Dendritic cell treated with granulocyte-macrophage colony-stimulating factor and Interleukin-4, amounts not matched to agents 40 ng/mL and 50 ng/mL, for 4 days (primary cell): ENCODE measurements around the gene CANX.

ENCODE experiments used
- H3K27ac Mint-ChIP-seq: one replicate; pipeline ENCODE4 v1.8.0; 2022; ENCODE audit warnings: mild to moderate bottlenecking, mixed read lengths
- H3K27me3 Mint-ChIP-seq: one replicate; pipeline ENCODE4 v1.8.0; 2022; ENCODE audit warnings: mild to moderate bottlenecking, mixed read lengths
- H3K36me3 Mint-ChIP-seq: one replicate; pipeline ENCODE4 v1.8.0; 2022; ENCODE audit warnings: low read depth, mixed read lengths
- H3K4me1 Mint-ChIP-seq: one replicate; pipeline ENCODE4 v1.8.0; 2022; ENCODE audit warnings: low read depth, mixed read lengths
- H3K4me3 Mint-ChIP-seq: one replicate; pipeline ENCODE4 v1.8.0; 2022; ENCODE audit warnings: mild to moderate bottlenecking, moderate library complexity, mixed read lengths
- H3K9me3 Mint-ChIP-seq: one replicate; pipeline ENCODE4 v1.8.0; 2022; ENCODE audit warnings: mixed read lengths
- intact Hi-C: fragments of 100-400 bp; cut with micrococcal nuclease; formaldehyde crosslinking; loops from one replicate; pipeline ENCODE4 v1.15.0; 2022

Gene CANX

DNA sequence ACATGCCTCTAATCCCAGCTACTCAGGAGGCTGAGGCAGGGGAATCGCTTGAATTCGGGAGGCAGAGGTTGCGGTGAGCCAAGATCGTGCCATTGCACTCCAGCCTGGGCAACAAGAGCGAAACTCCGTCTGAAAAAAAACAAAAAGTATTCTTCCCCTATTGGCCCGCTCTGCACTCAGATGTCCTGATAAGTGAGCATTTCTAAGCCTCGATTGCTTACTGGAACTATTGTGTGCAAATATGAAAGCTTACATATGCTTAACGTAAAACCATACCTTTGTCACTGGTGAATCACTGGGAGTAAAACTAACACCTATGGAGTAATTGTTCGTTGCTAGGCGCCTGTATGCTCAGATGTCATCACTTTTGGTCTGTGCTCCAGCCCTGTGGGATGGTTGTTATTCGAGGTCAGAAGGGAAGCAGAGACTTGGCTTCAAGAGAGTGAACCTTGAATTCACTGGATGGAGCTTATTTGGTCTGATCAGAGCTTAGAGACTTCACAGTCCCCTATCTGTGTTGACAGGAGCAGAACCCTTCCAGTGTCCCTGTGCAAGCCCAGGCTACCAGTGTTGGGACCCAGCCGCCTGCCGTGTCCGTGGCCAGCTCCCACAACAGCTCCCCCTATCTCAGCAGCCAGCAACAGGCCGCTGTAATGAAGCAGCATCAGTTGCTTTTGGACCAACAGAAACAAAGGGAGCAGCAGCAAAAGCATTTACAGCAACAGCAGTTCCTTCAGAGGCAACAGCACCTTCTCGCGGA lies 69.7 kb downstream of the CANX start:
- Mint-ChIP-seq H3K36me3 (peaks cover 79% of the 10 kb centered on the region), H3K4me1 (peaks cover 99% of the 10 kb centered on the region), H3K27me3 (no peaks in the 10 kb centered on the region), H3K27ac (peak overlapping the region; percentile 45), H3K4me3 (no peak overlapping the region), H3K9me3 (no peaks in the 10 kb centered on the region)
- intact Hi-C loops = no loop called here

DNA sequence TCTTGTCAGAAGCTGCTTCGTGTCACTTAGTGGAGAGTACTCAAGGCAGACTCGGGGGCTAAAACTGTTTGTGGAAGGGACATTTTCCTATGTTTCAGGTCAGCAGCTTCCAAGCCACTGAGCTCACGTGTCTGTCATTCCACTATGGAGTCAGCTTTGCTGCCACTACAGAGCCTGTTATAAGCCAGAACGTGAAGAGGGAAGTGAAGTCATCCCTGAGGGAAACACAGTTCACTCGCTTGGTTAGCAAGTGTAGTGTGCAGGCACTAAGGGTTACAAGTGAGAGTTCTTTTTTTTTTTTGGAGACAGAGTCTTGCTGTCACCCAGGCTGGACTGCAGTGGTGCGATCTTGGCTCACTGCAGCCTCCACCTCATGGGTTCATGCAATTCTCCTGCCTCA lies 70.5 kb downstream of the CANX start:
- intact Hi-C loops = no loop called here
- H3K36me3 Mint-ChIP-seq = peaks cover 87% of the 10 kb centered on the region

DNA sequence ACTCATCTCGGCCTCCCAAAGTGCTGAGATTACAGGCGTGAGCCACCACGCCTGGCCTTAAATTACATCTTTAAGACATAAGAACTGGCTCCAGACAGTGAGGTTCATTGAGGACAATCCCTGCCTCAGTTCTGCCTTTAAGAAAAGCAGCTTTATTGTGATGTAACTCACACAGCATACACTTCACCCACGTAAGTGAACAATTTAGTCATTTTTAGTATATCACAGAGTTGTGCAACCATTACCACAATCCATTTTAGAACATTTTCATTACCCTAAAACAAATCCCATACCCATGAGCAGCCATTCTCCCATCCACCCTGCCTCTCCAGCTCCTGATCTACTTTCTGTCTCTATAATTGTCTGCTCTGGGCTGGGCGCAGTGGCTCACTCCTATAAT lies 71.0 kb downstream of the CANX start:
- H3K4me3 Mint-ChIP-seq = no peak overlapping the region
- no peaks in the 10 kb centered on the region for H3K9me3 Mint-ChIP-seq
- intact Hi-C loops = no loop called here
- peak overlapping the region; percentile 45 for H3K27ac Mint-ChIP-seq
- peaks cover 99% of the 10 kb centered on the region for H3K4me1 Mint-ChIP-seq
- H3K27me3 Mint-ChIP-seq = no peaks in the 10 kb centered on the region
- H3K36me3 Mint-ChIP-seq = peaks cover 92% of the 10 kb centered on the region

More for the DNA sequence above, 70.5 kb downstream of the CANX start:
- peak overlapping the region; percentile 45 for H3K27ac Mint-ChIP-seq
- H3K4me3 Mint-ChIP-seq = no peak overlapping the region
- no peaks in the 10 kb centered on the region for H3K9me3 Mint-ChIP-seq
- no peaks in the 10 kb centered on the region for H3K27me3 Mint-ChIP-seq
- H3K4me1 Mint-ChIP-seq = peaks cover 99% of the 10 kb centered on the region

DNA sequence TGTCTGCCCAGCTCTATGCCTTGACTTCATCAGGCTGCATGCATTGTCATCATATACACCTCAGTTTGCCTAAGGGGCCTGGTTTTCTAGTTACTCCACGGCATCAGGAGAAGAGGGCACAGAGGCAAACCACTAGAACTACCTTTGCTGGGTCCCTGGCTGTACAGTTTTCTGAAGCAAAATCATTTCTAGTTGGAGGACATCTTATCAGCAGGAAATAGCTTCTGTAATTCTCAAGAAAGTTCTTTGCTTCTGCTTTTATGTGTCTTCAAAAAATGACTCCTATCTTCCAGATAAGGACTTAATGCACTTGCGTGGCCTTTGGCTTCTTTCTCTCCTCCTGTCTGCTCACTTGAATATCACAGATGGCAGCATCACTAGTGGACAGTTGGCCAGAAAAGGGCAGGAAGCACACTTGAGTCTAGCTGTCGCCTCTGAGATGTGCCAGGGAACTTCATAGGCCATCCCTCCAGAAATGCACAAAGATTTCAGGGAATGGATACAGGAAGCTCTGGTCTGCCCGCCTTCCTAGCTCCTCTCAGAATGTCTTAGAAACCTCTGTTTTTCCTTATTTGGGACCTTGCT lies 72.6 kb downstream of the CANX start:
- H3K4me1 Mint-ChIP-seq = peaks cover 99% of the 10 kb centered on the region
- intact Hi-C loops = no loop called here
- peaks cover 89% of the 10 kb centered on the region for H3K36me3 Mint-ChIP-seq
- no peaks in the 10 kb centered on the region for H3K27me3 Mint-ChIP-seq
- H3K27ac Mint-ChIP-seq = peak overlapping the region; percentile 55
- H3K9me3 Mint-ChIP-seq = no peaks in the 10 kb centered on the region
- no peak overlapping the region for H3K4me3 Mint-ChIP-seq

DNA sequence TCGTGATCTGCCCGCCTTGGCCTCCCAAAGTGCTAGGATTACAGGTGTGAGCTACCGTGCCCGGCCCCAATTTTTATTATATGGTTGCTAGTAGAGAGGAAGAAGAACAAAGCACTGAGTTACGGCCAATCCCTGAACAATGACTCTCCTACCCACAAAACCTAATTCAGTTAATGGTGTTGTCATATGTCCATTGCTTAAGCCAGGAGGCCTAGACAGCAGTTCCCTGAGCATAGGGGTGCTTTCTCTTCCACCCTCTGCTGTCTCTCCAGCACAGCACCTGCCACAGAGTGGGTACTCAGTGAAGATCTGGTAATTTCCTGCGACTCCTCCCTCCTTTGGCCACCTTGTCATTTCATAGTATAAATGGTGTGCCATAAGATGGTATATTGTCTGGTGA lies 73.6 kb downstream of the CANX start:
- Mint-ChIP-seq H3K27me3 (no peaks in the 10 kb centered on the region), H3K27ac (peak overlapping the region; percentile 55), H3K9me3 (no peaks in the 10 kb centered on the region), H3K4me1 (peaks cover 98% of the 10 kb centered on the region), H3K4me3 (no peak overlapping the region), H3K36me3 (peaks cover 83% of the 10 kb centered on the region)
- intact Hi-C loops = no loop called here

DNA sequence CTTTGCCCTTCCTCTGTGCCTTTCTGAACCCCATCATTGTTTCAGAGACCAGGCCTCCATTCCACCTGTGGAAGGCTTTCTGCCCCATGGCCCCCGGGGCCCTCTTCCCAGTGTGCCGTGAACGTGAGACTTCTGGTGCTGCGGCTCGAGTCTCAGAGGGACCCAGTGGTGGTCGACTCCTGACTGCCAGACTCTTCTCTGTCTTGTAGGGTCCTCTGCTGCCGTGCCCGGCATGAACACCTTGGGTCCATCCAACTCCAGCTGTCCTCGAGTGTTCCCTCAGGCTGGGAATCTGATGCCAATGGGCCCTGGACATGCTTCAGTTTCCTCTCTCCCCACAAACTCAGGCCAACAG lies 74.9 kb downstream of the CANX start:
- H3K27ac Mint-ChIP-seq = peak overlapping the region; percentile 55
- no peaks in the 10 kb centered on the region for H3K27me3 Mint-ChIP-seq
- H3K9me3 Mint-ChIP-seq = no peaks in the 10 kb centered on the region
- H3K4me1 Mint-ChIP-seq = peaks cover 99% of the 10 kb centered on the region
- no peak overlapping the region for H3K4me3 Mint-ChIP-seq
- intact Hi-C loops = no loop called here
- H3K36me3 Mint-ChIP-seq = peaks cover 80% of the 10 kb centered on the region

DNA sequence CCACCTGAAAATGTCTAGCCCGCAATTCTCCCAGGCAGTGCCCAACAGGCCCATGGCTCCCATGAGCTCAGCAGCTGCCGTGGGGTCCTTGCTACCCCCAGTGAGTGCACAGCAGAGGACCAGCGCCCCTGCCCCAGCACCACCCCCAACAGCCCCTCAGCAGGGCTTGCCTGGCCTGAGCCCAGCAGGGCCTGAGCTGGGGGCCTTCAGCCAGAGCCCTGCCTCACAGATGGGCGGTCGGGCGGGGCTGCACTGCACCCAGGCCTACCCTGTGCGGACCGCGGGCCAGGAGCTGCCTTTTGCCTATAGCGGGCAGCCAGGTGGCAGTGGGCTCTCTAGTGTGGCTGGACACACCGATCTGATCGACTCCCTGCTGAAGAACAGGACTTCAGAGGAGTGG lies 75.7 kb downstream of the CANX start:
- Mint-ChIP-seq H3K9me3 (no peaks in the 10 kb centered on the region), H3K36me3 (peaks cover 77% of the 10 kb centered on the region), H3K27me3 (no peaks in the 10 kb centered on the region), H3K27ac (no peak overlapping the region), H3K4me1 (peaks cover 99% of the 10 kb centered on the region), H3K4me3 (no peak overlapping the region)
- intact Hi-C loops = no loop called here

DNA sequence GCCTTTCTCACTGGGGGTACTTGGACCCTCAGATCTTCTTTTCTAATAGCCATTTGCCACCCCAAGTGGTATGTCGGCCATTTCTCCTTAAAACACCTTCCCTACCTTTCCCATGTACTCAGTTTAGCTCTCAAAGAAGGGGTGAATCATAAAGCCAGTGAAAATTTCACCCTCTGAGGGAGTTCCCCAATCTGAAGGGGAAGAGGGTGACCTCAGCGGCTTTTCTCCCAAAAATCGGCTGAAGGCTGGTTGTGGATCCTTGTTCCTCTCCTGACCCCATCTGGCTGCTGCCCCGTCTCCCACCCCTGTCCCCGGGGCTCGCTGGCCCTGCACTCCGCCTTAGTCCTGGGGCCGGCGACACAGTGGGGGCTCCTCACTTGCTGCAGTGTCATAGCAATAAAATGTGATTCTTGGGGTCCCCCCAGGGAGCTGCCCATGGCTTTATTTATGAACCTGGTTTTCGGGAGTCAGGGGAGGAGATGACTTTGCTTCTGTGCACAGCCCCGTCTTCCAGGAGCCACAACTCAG lies 77.7 kb downstream of the CANX start:
- no peaks in the 10 kb centered on the region for H3K9me3 Mint-ChIP-seq
- no peaks in the 10 kb centered on the region for H3K27me3 Mint-ChIP-seq
- peak overlapping the region; percentile 89 for H3K27ac Mint-ChIP-seq
- intact Hi-C loops = loop anchor here (2.0 kb wide), 2 partner anchors 14 to 16 kb away; partner anchors contain the start of gene LTC4S
- peak overlapping the region; percentile 44 for H3K4me3 Mint-ChIP-seq
- H3K36me3 Mint-ChIP-seq = peaks cover 74% of the 10 kb centered on the region
- H3K4me1 Mint-ChIP-seq = peaks cover 98% of the 10 kb centered on the region

DNA sequence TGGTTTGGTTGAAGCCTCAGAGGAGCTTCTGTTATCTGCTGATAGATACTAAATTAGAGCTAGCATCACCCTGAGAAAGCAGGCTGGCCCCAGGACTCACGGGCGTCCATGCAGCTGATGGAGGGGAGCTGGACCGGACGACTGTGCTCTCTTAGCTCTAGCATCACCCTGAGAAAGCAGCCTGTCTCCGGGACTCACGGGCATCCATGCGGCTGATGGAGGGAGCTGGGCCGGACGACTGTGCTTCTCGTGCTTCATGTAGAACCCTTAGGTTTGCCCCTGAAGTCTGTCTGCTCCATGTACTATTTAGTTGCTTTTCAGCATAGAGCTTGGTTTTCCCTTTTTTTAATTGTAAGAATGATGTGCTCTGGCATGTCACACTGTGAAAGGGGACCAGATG lies 78.7 kb downstream of the CANX start:
- intact Hi-C loops = loop anchor here (2.0 kb wide), 2 partner anchors 15 kb away; partner anchors contain the start of gene LTC4S

DNA sequence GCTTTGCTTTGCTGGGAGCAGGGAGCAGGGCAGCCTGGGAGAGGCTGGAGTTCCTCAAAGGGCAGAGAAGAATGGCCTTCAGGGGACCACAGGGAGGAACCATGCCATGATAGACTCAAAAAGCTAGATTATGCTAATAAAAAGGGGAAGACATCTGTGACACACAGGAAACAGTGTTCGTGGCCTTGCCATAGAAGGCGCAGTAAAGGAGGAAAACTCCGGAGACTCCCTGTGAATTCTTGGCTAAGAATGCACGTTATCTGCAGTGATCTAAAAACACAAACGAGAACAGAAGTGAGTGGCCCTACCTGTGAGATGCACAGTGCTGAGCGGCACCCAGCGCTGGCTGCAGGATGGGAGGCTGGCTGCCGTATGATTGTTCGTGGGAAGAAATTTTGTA lies 79.1 kb downstream of the CANX start:
- no peaks in the 10 kb centered on the region for H3K9me3 Mint-ChIP-seq
- peaks cover 84% of the 10 kb centered on the region for H3K4me1 Mint-ChIP-seq
- H3K27ac Mint-ChIP-seq = peak overlapping the region; percentile 89
- peak overlapping the region; percentile 51 for H3K4me3 Mint-ChIP-seq
- peaks cover 71% of the 10 kb centered on the region for H3K36me3 Mint-ChIP-seq
- no peaks in the 10 kb centered on the region for H3K27me3 Mint-ChIP-seq
- intact Hi-C loops = loop anchor here (2.0 kb wide), 2 partner anchors 15 kb away; partner anchors contain the start of gene LTC4S

More for the DNA sequence above, 78.7 kb downstream of the CANX start:
- Mint-ChIP-seq H3K27ac (peak overlapping the region; percentile 89), H3K36me3 (peaks cover 74% of the 10 kb centered on the region), H3K9me3 (no peaks in the 10 kb centered on the region), H3K4me3 (no peak overlapping the region), H3K4me1 (peaks cover 88% of the 10 kb centered on the region), H3K27me3 (no peaks in the 10 kb centered on the region)

DNA sequence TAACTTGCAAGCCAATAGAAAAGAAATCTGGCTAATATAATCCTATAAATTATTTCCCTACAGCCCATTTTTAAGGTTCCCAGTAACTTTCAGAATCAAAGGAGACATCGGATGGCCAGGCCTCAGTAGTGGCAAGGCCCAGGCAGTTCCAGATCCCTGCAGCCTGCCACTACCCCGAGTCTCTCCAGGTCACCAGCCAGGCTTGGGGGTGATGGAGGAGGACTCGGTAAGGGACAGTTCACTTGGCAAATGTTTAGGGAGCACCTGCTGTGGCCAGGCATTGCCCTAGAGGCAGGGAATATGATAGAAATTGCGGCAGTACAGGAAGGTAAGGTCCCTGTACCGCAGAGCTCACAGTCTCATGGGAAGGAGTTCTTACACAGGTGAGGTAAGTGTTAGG lies 79.8 kb downstream of the CANX start:
- peaks cover 64% of the 10 kb centered on the region for H3K36me3 Mint-ChIP-seq
- no peaks in the 10 kb centered on the region for H3K27me3 Mint-ChIP-seq
- no peak overlapping the region for H3K4me3 Mint-ChIP-seq
- no peaks in the 10 kb centered on the region for H3K9me3 Mint-ChIP-seq
- intact Hi-C loops = no loop called here
- peak overlapping the region; percentile 89 for H3K27ac Mint-ChIP-seq
- H3K4me1 Mint-ChIP-seq = peaks cover 77% of the 10 kb centered on the region

DNA sequence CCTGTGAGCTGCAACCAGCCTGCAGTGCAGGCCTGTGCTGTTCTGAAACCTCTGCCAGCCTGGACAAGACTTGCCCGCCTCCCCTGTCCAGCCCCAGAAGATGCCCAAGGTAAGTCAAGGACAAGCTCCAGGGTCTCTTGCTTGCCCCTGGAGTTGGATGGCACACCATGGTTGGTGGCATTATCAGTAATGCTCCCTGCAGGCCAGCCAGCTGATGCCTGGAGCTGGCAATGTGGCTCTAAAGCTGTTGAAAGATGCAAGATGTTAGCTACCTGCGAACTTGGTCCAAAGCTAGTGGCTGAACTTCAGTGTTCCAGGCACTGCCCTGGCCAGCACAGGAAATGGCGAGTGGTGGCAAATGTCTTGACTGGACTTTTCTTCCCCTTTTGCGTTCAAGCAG lies 81.1 kb downstream of the CANX start:
- H3K27ac Mint-ChIP-seq = peak overlapping the region; percentile 89
- intact Hi-C loops = no loop called here

DNA sequence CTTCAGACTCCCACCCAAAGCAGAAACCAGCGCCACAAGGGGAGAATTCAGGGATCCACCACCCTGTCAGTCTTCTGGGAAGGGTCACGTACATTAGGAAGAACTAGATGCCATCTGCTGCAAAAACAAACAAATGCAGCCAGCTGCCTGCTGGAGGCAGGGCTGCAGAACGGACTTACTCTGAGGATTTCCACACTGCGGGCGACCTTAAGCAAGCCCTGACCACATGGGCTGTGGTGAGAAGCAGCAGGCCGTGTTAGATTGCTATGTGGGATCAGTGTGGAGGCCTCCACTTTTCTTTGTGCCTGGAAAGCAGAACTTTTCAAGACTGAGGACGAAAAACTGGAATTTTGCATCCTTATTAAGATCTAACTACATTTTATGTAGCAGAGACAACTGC lies 81.6 kb downstream of the CANX start:
- Mint-ChIP-seq H3K36me3 (peaks cover 56% of the 10 kb centered on the region), H3K27ac (peak overlapping the region; percentile 89), H3K9me3 (no peaks in the 10 kb centered on the region), H3K4me3 (no peak overlapping the region), H3K4me1 (peaks cover 67% of the 10 kb centered on the region), H3K27me3 (no peaks in the 10 kb centered on the region)
- intact Hi-C loops = no loop called here

More for the DNA sequence above, 81.1 kb downstream of the CANX start:
- no peaks in the 10 kb centered on the region for H3K27me3 Mint-ChIP-seq
- no peak overlapping the region for H3K4me3 Mint-ChIP-seq
- H3K9me3 Mint-ChIP-seq = no peaks in the 10 kb centered on the region
- peaks cover 59% of the 10 kb centered on the region for H3K36me3 Mint-ChIP-seq
- peaks cover 71% of the 10 kb centered on the region for H3K4me1 Mint-ChIP-seq
